HG02642 (cell line): ENCODE measurements around the gene TEX47.
A peak's percentile ranks its signal among the peaks of the same experiment; 100 is the strongest.

ENCODE experiments used
- ATAC-seq: cut with Tn5 transposase; IDR thresholded peaks from one replicate; pipeline ENCODE4 v1.9.1; 2021; ENCODE audit warnings: mild to moderate bottlenecking; ENCODE audit not compliant: unreplicated experiment, poor library complexity

The TEX47 gene

DNA sequence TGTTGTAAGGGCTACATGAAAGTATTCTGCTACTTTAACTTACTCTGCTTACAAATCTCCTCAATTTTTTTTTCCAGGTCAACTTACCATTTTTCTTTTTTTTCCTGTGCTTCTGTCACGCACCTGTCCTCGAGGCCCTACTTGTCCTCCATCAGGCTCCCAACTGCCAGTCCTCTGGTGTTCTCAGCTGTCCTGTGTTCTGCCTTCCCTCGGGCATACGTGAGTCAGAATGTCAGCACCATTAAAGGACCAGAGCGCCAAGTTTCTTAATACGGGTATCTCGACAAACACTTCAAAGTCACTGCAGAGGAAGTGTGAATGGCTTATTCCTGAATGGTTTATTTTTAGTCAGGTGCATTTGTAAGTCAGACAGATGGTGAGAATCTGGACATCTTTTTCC is at the start of gene TEX47:
TEX47 (minus strand) TSS at position 185 of the 400 bp plus-strand sequence. CDS start 795 bp downstream, outside the sequence.
- ATAC-seq: no peak

DNA sequence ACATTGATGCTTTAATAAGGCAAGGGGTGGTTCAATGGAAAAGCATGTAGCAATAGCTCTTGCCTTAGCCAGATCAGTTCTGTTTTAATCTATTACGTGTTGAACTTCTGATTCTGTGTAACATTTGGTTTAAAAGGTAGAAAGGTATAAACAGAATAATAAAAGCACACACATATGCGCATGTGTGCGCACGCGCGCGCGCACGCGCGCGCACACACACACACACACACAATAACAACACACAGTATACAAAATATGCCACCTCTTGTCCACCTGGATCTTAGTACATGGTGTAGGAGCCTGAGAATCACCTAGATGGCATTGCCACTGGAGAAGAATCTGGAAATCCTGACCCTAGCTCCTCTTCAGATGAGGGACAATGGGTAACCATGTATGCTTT is 49.6 kb upstream of the TEX47 start:
- no peak for ATAC-seq

DNA sequence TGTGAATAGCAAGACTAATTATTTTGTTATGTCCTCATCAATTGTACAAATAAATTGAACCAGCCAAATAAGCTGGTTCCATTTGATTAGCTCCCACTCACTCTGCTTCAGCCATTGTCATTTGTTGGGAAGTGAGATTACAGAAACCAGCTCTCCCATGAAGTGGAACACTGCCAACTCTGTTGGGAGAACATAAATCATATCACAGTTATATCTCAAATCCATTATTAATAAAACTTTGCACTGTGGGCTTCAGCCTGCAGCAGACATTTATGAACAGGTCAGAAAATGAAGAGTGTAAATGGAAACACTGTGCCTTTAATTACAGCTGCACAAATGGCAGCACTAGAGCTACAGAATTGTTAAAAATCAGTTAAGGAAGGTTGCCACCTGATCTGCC is 46.7 kb upstream of the TEX47 start:
- no peak for ATAC-seq

DNA sequence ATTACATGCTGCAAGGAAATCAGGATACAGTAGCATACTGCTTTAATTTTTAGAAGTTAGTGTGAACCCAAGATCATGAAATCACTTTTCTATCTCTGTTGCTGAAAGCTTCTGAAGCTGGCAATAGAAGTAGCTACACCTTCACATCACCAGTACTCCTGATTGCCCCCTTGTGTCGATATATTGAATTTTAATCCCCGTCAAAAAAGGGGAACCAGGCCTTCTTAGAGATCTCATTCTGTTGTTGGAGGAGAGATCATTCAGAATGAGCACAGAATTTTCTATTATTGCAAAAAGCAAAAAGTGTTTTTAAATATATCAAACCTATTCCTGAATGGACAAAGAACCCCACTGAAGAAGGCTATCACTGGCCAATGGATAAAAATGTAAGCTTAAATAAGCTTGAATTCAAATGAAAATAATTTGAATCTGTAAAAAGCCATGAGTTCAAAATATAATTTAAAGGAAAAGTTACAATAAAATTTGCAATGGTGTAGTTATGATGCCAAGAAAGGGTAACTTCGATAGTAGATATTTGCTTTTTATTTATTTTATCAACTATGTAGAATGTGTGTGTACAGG is 39.7 kb upstream of the TEX47 start:
- ATAC-seq: peak; percentile 90

DNA sequence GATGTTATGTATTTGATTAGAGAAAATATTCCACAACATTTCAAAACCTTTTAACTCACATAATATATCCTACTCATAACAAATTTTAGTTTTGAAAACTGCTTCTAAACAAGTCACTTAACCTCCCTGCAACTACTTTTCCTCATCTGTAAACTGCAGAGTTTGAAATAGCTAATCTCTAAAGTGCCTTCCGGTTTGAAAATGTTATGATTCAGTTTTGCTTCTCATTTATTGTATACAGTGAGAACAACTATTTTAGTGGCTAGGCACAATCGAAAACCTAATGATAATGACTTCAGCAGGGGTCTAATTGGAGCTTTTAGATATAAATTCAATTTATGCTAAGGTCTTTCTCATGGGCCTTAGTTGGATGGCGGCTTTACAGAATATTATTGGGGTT is 30.7 kb upstream of the TEX47 start:
- ATAC-seq: no peak

DNA sequence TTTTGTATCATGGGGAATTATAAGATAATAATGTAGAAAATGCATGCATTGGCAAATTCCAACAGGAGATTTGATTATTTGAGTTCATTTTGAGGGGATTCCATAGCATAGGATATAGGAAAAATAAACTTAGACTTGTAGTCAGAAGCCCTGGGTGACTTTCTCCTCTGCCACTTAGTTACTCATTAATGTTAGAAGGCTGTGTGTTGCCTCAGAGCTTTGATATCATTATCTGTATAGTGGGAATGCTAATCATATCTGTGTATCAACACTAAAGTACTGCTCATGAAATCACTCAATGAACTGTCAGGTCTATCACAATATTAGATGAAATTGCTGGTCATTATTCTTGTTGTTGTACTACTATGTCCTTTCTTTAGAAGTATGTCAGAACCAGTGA is 23.0 kb upstream of the TEX47 start:
- no peak for ATAC-seq

DNA sequence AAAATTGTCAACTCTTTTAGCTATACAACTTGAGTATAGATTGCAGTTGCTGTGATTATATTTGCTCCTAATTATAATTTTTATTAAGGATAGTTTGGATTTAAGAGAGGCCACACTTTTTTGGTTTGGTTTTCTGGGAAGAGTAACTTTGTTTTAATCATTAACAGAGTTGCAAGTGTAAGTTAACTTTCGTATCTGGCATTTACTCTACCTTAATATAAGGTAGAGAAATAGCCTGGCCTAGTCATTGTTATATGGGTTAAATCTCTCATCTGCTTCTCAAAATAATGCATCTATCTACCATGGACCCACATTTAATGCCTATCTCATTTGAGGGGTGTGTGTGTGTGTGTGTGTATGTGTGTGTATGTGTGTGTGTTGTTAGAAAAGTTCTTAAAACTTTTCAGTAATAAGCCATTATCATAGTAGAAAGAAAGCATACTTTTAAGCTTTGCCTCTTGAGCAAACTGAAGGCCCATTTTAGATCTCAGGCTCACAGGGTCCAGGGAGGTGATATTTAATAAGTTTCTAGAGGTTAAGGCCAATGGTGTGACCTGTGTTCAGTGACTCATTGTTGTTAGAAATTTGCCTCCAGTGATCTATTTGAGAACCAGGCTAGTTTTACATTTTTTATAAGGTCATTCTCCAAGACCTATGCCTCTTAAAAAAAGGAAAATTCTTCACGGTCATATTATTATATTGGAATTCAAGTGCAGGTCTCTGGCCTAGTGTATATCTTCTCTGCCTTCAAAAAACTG is 10.9 kb upstream of the TEX47 start:
- ATAC-seq: no peak

DNA sequence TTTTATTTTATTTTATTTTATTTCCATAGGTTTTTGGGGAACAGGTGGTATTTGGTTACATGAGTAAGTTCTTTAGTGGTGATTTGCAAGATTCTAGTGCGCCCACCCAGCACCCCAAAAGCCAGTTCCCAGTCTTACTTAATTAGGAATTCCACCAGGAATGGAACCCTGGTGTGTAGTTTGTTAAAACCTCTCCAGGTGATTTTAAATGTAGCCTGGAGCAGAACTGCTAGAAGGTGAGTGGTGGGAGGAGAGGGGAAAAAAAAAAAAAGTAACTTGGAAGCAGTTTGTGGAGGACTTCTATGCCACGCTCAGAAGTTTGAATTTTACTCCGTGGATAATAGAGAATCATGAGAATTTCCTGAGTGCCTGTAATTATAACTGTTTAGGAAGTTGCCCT is 5.5 kb upstream of the TEX47 start:
- no peak for ATAC-seq

DNA sequence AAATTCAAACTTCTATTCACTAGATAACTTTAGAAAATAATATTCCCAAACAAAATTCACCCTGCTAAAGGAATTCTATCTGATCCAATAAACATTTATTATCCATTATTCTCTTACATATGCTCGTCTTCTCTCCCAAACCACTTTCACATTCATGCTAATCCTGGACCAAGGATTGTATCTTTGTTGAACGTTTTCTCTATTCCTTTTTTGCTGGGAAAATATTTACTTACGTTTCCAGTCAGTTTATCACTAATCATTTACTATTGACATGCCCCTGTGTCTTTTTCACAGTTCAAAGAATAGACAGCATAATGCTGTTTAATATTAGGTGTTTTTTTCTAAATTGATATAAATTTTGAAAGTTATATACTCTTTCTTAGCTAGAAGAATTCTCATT is 3.2 kb downstream of the TEX47 start:
- no peak for ATAC-seq

DNA sequence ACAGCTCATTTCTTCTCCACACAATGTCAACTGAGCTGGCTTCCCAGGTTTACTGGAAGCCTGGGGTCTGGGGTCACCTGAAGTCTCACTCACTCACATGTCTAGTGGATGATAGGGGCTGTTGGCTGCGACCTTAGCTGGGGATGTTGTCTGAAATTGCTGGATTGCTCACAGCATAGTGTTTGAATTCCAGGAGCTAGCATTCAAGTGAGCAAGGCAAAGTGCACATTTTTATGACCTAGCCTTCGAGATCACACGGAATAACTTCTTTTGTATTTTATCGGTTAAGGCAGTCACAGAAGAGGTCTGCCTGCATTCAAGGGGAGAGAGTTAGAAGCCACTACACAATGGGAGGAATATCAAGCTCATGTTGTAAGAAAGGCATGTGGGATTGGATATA is 3.6 kb downstream of the TEX47 start:
- ATAC-seq: no peak

DNA sequence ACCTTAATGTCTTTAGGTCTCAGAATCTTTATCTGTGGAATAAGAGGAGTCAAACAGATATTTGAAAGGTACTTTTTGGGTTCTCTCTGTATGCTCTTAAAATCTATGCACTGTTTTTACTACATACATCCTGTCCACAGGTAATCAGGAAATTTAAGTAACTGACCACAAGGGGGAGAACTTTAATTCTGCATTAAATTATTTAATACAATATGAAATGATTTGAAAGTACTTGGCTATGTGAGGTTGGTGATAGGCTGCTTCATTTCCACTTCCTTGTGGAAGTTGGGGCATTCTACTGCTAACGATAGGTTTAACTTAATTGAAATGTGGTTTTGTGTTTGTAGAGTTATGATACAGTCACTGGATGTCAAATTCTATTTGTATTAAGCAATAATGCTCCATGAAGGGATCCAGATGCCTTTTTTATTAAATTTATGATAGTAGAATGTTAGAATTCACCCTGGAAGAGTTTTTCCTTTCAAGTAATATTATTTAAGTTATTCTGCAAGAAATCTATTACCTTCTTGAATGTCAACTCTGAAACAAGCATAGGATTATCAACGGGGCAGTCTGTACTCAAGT is 6.0 kb downstream of the TEX47 start:
- no peak for ATAC-seq

DNA sequence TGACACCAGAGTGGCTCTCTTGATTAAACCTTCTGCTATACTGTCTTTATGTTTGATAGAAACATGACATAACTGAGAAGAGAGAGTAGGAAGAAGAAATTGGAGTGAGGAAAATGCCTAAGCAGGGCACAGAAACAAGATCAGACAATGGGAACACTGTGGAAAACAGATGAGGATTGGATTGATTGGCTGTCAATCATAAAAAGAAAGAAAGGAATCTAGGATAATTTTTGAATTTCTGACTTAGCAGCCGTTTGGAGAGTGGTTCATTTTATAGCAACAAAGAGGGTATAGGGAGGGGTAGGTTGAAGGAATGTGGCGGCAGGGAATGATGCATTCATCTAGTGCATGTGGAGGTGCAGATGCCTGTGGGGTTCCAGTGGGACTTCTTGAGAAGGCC is 7.8 kb downstream of the TEX47 start:
- ATAC-seq: no peak

DNA sequence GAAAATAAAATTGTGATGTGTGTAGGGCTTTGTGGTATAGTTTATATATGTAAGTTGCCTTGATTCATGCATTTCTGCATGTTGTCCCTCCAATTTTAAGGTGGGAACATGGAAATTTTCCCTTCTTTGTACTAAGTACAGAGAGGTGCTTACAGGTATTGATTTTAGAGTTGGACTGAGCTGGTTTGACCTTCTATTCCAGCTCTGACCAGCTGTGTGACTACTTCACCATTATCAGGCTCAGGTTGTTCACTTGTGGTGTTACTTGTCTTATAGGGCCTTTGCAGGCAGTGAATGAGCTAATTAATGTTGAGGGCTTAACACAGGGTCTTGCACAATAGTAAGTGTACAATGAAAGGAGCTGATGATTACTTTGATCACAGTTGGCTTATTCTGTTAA is 19.7 kb downstream of the TEX47 start:
- no peak for ATAC-seq

DNA sequence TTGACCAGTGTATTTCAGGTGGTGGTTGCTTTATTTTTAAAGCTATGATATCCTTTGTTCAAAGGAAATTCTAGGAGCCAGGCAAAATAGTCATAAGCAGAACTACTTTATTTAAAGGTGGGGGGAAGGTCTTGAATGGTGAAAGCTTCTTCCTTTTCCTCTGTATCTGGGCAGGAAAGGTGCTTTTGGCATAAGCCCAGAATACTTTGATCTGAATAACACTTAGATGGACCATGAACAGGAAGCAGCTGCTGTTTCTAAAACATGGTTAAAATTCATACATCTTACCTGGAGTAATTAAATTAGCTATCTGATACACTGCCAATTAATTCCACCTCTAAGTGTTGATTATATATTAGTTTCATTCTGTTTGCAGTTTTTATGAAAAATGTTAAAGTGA is 22.8 kb downstream of the TEX47 start:
- no peak for ATAC-seq

DNA sequence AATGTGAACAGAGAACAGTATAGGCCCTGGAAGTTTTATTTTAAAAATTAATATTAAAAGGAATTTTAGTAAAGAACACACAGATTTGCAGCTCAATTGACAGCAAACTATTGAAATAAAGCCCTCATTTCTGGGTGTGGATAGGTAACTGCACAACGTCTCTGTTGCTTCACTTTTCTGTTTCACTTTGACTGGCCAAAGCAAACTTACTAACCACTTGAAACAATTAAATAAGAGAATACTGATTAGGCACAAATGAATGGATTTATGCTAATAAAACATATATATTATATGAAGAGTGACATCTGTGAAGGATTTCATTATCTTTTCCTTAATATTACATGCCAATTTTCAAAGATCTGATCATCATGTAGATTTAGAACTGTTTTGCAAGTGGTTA is 24.1 kb downstream of the TEX47 start:
- no peak for ATAC-seq

DNA sequence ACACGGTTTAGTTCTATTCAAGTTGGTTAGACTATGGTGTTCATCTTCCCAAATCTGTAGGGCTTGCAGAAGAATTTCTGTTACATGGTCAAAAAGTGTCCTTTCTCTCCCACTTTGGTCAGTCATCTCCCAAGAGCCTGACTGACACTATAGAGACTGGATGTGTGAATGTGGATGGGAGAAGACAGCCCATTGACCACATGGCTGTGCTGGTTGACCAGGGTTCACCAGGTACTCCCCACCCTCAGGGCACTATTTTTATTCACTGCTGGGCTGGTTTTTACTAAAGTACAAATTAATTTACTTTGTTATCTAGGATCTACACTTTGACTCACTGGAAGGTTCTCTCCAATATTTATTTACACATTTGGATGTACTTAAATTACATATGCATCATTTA is 33.8 kb downstream of the TEX47 start:
- no peak for ATAC-seq

DNA sequence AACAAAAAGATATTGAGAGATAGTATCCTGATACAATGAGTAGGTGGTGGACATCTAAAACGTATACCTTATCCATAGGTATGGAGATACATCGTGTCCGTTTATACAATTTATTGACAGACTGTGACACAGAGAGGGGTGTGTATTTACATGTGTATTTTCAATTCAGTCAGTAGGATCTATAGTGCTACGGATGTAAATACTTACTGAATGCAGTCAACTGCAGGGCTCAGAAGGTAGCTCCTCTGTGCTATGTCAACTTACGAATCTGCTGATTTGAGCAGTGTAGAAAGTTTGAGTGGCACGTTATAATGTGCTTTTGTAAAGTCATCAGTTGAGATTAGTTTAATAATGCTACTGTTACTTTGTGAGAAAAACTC is 35.4 kb downstream of the TEX47 start:
- no peak for ATAC-seq

DNA sequence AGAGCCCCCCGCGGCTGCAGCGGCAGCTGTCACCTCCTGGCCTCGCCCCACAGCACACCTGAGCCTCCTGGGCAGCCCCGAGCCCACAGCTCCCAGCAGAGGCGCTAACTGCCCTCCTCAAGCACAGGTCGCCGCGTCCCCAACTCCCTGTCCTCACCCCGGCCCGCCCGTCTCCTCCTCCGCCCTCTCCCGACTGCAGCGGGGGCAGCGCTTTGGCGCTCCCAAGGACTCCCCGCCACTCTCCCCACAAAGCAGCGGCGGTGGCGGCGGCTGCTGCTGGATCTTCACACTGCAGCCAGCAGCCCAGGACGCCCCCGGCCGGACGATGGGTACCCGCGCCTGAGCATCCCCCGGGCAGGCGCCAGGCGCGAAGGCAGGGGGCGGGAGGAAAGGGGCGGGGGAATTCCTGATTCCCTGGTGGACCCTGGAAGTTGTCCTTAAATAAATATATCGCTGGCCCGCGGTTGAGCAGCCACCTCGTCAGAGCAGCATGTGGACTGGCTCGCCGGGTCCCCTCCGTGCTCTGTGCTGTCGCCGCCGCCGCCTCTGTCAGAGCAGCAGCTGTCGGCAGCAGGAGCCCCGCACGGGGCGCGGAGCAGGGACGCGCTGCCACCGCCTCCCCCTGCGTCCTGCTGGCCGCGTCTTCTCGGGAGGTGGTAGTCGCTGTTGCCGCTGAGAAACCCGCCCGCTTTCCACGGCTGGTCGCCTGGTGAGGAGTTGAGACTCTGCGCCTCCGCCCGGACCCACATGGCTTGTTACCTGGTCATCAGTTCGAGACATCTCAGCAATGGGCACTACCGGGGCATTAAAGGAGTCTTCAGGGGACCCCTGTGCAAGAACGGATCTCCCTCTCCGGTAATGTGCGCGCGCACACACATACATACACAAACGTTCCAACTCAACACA is 36.1 kb downstream of the TEX47 start, which contains the start of gene ZNF804B:
ZNF804B (plus strand) TSS at position 471 of the 906 bp plus-strand sequence; CDS start at position 748, 277 bp downstream.
- no peak for ATAC-seq

DNA sequence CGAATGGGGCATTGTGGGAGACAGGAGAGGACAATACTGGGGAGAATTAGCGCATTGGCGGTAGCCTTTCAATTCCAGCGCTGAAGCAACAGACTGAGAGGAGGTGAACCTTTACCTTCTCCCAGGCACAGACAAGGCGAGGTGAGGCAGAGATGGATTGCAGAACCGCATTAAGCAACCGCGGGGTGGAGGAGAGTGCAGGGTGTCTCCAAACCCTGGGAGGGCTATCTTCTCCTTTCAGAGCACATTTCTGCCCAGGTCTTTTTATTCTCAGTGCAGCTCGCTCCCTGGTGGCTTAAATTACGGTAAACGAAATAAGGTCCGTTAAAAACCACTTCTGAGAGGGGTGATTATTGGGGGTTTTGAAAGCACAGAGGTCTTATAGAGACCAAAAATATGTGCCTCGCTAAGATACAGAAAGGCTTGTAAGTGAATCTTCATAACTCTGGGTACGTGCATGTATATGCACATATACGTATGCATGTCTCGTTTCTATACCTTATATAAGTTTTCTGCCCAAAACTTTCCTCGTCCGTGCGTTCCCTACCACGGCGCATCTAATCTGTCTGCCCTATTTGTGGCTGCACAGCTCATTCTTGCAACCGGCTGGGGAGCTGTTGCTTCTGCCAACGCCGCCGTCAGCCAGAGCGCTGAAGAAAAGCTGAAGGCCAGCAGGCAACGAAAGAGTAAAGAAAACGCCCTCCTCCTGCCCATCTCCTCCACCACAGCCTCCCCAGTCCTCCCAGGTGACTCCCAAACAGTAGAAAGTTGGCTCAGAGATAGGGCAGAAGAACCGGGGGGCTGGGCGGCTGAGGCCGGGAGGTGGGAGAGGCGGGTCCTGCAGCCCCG is 36.9 kb downstream of the TEX47 start:
- ATAC-seq: no peak

DNA sequence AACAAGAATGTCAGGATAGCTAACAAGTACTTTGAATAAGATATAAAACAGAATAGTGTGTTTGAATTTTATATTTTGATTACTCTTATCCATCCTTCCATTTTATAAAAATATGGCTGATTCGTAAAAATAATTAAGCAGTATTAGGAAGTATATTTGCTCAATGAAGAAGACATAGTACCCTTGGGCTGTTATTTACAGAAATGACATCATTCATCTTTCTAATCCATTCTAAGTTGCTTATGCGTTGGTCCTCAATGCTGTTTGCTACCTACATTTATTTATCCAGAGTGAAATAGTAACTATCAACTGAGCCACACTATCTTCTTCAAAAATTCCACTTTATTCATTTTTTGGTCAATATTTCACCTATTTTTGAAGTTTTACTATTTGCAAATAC is 38.2 kb downstream of the TEX47 start:
- ATAC-seq: no peak
